Glutamatergic neuron (in vitro differentiated cells): ENCODE results near the gene L3MBTL4. TPM values are rescaled to one million over a fixed set of nuclear protein-coding genes. Genes with fewer than 3 reads are reported as not detected.
"Not testable (repeated sequence)": the region's sequence is repeated elsewhere in the genome, so short reads cannot be mapped to it uniquely, and the experiment has no call there.

Experiments
- DNase-seq: peaks from one replicate; pipeline ENCODE4 v3.0.0; 2022
- H3K27ac Mint-ChIP-seq: one replicate; pipeline ENCODE4 v1.8.0; 2020; ENCODE audit warnings: mild to moderate bottlenecking, mixed read lengths, inconsistent platforms; ENCODE audit not compliant: unreplicated experiment
- H3K27me3 Mint-ChIP-seq: one replicate; pipeline ENCODE4 v1.8.0; 2020; ENCODE audit warnings: mild to moderate bottlenecking, moderate library complexity, mixed read lengths, inconsistent platforms; ENCODE audit not compliant: unreplicated experiment
- H3K36me3 Mint-ChIP-seq: one replicate; pipeline ENCODE4 v1.8.0; 2020; ENCODE audit warnings: mild to moderate bottlenecking, mixed read lengths, inconsistent platforms; ENCODE audit not compliant: unreplicated experiment
- H3K4me1 Mint-ChIP-seq: one replicate; pipeline ENCODE4 v1.8.0; 2020; ENCODE audit warnings: mild to moderate bottlenecking, low read depth, mixed read lengths, inconsistent platforms; ENCODE audit not compliant: unreplicated experiment
- H3K4me3 Mint-ChIP-seq: one replicate; pipeline ENCODE4 v1.8.0; 2020; ENCODE audit warnings: mild to moderate bottlenecking, mixed read lengths, inconsistent platforms; ENCODE audit not compliant: unreplicated experiment
- H3K9me3 Mint-ChIP-seq: one replicate; pipeline ENCODE4 v1.8.0; 2020; ENCODE audit warnings: mild to moderate bottlenecking, moderate library complexity, mixed read lengths, inconsistent platforms; ENCODE audit not compliant: unreplicated experiment
- total RNA-seq: library from RNA; stranded (reverse); fragmentation: NEBNext Ultra II Directional; extraction: Animal tissue kit (Norgen Biotek cat#: 25700); gene quantifications from one replicate; pipeline ENCODE4 v1.2.1, GENCODE V29; 2021; ENCODE audit not compliant: unreplicated experiment
- TF ChIP-seq, protein P1 (sequence below): fragments of 200-600 bp; sonication (generic); IDR thresholded peaks from one replicate; pipeline ENCODE4 v1.5.0; 2021; ENCODE audit not compliant: partially characterized antibody, unreplicated experiment

The L3MBTL4 gene
- total RNA-seq, 1 donor from 2014 or later = 0.32 TPM

DNA sequence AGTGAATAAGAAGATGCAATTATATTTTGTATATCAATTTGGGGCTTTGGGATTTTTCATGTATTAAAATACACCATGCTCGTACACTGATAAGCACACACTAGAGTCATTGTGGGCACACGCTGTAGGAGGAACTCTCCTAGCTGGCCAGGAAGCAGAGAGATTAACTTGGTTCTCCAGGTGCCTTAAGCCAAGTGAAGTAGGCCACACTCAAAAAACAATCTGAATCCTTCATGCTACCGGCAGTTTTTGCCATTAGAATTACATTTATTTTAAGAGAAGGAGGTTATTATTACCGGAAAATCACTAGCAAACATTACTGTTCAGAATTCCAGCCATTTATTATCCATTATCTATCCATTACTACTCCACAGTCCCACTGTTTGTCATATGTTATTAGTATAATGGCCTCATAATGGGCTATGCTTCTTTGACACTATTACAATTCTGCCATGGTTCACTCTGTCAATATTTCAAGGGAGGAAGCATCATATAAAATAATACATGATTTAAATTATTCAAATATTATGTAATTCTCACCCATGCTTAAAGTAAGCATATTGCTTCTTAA lies 214.4 kb downstream of the L3MBTL4 start:
- no peaks in the 10 kb centered on the region for H3K36me3 Mint-ChIP-seq
- no peaks in the 10 kb centered on the region for H3K4me1 Mint-ChIP-seq
- H3K4me3 Mint-ChIP-seq = no peak overlapping the region
- no peak for DNase-seq
- TF ChIP-seq, protein P1, sequence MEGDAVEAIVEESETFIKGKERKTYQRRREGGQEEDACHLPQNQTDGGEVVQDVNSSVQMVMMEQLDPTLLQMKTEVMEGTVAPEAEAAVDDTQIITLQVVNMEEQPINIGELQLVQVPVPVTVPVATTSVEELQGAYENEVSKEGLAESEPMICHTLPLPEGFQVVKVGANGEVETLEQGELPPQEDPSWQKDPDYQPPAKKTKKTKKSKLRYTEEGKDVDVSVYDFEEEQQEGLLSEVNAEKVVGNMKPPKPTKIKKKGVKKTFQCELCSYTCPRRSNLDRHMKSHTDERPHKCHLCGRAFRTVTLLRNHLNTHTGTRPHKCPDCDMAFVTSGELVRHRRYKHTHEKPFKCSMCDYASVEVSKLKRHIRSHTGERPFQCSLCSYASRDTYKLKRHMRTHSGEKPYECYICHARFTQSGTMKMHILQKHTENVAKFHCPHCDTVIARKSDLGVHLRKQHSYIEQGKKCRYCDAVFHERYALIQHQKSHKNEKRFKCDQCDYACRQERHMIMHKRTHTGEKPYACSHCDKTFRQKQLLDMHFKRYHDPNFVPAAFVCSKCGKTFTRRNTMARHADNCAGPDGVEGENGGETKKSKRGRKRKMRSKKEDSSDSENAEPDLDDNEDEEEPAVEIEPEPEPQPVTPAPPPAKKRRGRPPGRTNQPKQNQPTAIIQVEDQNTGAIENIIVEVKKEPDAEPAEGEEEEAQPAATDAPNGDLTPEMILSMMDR = no peak
- no peaks in the 10 kb centered on the region for H3K27me3 Mint-ChIP-seq
- H3K9me3 Mint-ChIP-seq = no peaks in the 10 kb centered on the region
- H3K27ac Mint-ChIP-seq = no peak overlapping the region

DNA sequence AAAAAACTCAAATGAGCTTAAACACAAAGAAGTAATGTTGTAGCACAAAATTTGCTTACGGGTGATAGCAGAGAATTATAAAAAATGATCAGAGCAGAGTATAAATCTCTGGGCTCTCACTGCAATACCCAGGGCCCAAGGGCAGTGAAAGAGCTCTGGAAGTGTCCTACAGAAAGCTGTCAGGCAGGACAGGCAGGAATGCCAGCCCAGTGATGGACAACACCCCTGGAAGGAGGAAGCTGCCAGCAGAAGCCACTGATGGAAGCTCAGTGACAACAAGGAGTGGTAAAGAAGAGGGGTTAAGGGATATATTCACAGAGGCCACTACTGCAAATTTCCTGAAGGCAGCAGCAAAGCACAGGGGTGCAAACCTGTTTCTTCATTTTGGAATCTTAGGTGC lies 214.9 kb downstream of the L3MBTL4 start:
- Mint-ChIP-seq H3K9me3 (no peaks in the 10 kb centered on the region), H3K36me3 (no peaks in the 10 kb centered on the region), H3K27me3 (no peaks in the 10 kb centered on the region), H3K4me3 (no peak overlapping the region), H3K4me1 (no peaks in the 10 kb centered on the region), H3K27ac (no peak overlapping the region)
- TF ChIP-seq, protein P1 = no peak
- no peak for DNase-seq

DNA sequence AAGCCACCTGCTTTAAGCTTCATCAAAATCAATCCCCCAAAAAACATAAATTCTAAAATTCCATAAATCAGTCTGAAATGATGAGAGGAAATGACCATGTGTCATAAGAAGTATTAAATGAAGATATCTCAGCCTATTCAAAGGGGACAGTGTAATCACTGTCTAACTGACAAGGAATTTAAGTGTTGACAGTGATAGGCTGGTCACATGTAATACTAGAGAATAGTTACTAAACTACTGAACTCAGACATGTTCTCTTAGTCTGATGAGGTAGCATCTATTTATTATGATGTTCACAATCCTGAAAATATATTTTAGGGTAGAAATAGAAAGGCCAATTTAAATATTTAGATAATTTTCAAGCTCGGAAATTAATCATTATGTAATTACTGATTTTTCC lies 216.1 kb downstream of the L3MBTL4 start:
- no peak for DNase-seq
- no peaks in the 10 kb centered on the region for H3K27me3 Mint-ChIP-seq
- no peaks in the 10 kb centered on the region for H3K36me3 Mint-ChIP-seq
- no peaks in the 10 kb centered on the region for H3K4me1 Mint-ChIP-seq
- no peak overlapping the region for H3K4me3 Mint-ChIP-seq
- no peaks in the 10 kb centered on the region for H3K9me3 Mint-ChIP-seq
- TF ChIP-seq, protein P1 = no peak
- no peak overlapping the region for H3K27ac Mint-ChIP-seq

DNA sequence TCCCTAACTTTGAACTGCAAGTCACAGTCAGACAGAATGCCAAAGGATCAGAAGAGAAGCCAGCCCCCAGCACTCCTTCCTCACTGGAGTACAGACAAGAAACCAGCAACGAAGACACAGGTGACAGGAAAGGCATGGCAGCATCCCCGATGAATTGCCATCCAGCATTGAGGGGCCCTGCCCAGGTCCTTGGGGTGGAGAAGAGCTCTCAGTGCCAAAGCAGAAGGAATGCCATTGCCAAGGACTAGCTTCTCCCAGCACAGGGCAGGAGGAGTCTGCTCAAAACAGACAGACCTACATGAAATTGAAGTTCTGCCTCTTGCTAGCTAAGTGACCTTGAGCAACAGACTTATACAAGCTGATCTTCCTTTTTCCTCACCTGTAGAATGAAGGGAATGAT lies 220.1 kb downstream of the L3MBTL4 start:
- TF ChIP-seq, protein P1 = no peak
- Mint-ChIP-seq H3K4me1 (no peaks in the 10 kb centered on the region), H3K27me3 (no peaks in the 10 kb centered on the region), H3K27ac (no peak overlapping the region), H3K9me3 (no peaks in the 10 kb centered on the region), H3K36me3 (no peaks in the 10 kb centered on the region), H3K4me3 (no peak overlapping the region)
- no peak for DNase-seq

DNA sequence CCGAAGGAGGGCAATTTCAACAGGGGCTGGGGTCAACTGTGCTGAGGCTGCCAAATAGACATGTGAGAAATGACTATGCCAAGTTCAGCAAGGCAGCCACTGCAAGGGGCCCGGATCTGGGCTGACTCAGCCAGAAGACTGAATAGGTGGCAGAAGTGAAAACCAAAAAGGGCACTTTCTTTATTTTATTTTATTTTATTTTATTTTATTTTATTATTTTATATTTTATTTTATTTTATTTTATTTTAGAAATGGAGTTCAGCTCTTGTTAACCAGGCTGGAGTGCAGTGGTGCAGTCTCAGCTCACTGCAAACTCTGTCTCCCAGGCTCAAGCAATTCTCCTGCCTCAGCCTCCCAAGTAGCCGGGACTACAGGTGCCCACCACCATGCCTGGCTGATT lies 228.9 kb downstream of the L3MBTL4 start:
- H3K36me3 Mint-ChIP-seq, H3K27me3 Mint-ChIP-seq, H3K27ac Mint-ChIP-seq, H3K4me1 Mint-ChIP-seq, H3K4me3 Mint-ChIP-seq, H3K9me3 Mint-ChIP-seq, DNase-seq: not testable (repeated sequence)
